Brain pericyte (primary cell): ENCODE measurements around the gene DRICH1.
"Not testable (repeated sequence)": the region's sequence is repeated elsewhere in the genome, so short reads cannot be mapped to it uniquely, and the experiment has no call there.

Experiments
- DNase-seq: peaks from one replicate; pipeline ENCODE4 v3.0.0-alpha.2; 2012; ENCODE audit warnings: low read depth, low spot score

The DRICH1 gene

DNA sequence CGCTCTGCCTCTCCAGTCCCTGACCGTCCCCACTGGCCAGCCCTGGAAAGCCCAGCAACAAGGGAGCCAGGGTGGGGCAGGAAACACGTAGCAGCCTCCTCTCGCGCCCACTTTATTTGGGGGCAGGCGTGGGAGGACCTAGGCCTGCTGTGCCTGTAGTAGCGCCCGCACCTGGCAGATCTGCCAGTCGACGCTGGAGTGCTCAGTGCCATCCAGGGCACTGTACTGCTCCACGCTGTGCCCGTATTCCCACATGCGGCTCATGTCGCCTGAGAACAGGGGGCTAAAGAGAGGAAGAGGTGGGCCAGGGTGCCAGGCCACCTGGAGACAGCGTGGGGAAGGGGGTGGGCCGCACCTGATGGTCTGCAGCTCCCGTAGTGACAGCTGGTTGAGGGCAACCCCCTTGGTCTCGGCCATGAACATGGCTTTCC, 17.0 kb upstream of the DRICH1 start:
- no peak for DNase-seq

DNA sequence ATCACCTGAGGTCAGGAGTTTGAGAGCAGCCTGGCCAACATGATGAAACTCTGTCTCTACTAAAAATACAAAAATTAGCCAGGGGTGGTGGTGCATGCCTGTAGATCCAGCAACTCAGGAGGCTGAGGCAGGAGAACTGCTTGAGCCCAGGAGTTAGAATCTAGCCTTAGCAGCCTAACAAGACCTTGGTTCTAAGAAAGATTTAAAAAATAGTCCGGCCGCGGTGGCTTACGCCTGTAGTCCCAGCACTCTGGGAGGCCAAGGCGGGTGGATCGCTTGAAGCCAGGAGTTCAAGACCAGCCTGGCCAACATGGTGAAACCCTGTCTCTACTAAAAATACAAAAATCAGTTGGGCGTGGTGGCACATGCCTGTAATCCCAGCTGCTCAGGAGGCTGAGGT, 14.4 kb upstream of the DRICH1 start:
- DNase-seq = not testable (repeated sequence)

DNA sequence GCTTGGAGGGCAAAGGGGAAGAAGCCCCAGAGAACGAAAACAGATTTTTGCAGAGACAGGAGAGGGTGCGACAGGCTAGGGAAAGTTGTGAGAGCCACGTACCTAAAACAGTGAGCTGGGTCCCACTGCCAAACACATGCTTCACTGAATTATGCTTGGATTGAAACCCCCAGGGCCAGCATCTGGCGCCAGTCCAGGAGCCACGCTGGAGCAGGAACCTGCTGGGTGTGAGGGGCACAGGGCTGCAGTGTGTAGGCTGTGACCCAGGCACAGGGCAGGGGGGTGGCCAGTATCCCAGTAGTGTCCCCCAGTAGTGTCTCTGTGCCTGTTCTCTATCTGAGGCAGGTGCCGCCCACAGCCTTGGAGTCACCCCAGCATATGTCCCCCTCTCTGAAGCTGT, 8.1 kb upstream of the DRICH1 start:
- not testable (repeated sequence) for DNase-seq

DNA sequence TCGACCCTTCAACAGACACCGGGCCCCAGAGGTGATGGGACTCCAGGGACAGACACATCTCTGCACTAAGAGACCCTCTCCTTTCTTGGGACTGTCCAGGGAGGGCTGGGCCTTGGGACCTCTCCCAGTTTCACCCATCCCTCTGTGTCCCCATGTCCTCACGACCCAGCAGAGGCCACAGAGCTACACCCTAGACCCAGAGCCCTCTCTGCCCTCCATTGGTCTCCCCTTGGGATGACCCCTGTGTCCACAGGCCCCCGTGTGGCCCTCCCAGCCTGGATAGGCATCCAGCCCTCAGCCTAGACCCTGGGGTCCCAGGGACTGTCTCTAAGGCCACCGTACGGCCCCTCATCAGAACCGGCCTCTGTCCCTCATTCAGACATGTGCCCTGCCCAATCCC, 7.5 kb upstream of the DRICH1 start:
- no peak for DNase-seq

DNA sequence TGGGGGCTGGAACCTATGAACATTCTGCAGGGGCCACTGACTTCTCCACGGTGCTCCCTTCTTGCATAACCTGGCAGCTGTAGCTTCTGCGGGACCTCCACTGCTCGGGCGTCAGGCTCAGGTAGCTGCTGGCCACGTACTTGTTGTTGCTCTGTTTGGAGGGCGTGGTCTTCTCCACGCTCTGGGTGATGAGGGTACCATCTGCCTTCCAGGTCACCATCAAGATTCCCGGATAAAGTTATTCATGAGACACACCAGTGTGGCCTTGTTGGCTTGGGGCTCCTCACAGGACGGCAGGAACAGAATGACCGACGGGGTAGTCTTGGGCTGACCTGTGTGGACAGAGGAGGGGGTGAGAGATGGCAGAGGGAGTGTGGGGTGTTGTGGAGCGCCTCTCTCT, 6.5 kb upstream of the DRICH1 start:
- no peak for DNase-seq

DNA sequence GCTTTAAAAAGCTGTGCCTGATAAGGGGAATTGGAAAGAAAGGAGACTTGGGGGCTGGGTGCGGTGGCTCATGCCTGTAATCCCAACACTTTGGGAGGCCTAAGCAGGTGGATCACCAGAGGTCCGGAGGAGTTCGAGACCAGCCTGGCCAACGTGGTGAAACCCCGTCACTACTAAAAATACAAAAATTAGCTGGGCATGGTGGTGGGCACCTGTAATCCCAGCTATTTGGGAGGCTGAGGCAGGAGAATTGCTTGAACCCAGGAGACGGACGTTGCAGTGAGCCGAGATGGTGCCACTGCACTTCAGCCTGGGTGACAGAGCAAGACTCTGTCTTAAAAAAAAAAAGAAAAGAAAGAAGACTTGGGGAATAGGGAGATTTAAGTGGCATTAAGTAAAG, 3.2 kb upstream of the DRICH1 start:
- not testable (repeated sequence) for DNase-seq

DNA sequence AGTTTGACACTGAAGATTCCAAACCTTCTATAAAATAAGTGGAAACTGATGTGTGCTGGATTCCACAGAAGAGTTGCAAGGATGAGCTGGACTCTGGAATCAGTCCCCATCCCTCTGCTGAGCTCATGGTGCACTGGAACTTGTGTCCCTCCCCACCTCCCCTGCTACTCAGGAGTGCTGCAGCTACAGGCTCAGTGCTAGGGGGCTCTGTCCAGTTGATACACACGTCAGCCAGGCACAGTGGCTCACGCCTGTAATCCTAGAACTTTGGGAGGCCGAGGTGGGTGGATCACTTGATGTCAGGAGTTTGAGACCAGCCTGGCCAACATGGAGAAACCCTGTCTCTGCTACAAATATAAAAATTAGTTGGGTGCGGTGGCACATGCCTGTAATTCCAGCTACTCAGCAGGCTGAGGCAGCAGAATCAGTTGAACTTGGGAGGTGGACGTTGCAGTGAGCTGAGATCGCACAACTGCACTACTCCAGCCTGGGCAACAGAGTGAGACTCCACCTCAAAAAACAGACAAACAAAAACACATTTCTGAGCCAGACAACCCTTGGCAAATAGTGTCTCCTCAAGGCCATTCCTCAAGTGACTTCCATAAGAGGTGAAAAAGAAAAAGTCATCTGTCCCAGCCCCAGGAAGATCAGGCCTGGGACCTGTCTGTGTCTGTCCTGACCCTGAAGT, 3.9 kb downstream of the DRICH1 start:
- DNase-seq = not testable (repeated sequence)

DNA sequence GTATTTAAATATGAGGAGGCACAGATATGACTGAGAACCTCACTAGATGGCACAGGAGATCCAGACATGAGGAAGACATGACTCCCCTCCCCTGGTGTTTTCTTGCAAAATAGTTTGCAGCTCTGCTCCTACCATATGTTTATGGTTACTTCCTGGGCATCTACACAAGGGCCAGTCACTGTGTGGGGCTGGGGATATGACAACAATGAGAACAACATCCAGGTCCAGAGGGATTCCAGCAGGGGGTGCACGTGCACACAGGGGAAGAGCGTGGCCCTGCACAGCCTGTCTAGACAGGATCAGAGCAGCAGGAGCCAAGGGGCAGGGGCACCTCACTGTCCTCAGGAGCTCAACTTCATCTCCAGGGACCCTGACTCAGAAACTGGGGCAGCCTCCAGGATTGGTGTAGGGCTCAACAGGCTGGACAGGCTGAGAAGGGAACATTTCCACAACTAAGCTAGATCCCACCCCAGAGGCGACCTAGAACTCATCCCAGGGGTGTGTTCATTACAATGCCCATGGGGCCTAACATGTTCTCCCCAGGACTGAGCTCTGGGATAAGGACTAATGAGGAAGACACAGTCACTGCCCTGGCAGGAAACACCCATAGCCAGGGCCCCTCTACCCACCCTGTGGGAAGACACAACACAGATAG, 4.6 kb downstream of the DRICH1 start:
- not testable (repeated sequence) for DNase-seq

DNA sequence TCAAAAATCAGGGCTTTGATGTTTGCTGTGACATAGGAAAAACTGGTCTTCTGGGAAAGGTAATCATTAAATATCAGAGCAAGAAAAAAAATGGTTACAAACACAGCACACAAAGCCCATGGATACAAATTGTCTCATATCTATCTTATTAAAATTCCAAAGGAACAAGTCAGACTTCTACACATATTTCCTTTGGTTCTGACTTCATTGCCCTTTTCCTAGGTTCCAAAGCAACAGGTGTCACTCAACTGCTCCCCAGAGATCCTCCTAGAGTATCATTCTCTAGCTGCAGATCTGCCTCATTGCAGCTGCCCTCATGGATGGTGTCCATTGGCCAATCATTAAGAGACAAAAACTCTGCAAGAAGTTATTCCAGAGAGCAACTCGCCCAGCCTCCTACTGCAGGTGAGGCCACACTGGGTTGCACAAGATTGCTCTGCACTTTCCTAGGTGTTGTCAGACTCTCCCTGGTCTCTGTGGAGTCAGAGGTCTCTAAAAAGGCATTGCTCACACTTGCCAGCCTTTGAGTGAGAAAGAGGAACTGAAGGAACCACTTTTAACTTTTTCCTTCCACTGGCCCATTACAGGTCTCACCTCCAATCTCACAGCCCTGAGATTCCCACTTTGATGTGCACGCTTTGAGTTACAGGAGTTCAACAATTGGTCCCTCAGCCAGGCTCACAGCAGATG, 5.7 kb downstream of the DRICH1 start:
- no peak for DNase-seq

DNA sequence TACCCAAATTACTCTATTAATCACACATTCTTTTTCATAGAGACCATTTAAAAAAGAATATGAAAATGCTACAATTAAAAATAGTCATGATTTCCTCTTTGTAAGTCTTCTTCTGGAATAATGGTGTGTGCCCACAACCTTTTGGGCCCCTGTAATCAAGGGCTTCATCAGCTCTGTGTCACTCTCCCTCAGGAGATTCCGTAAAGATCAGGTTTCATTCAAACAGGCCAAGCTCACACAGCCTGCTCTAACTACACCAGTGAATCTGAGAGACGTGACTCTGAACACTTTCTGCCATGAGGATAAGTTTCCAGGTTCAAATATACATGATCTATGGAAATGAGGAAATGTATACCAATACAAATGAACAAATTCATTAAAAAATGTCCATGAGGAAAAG, 9.5 kb downstream of the DRICH1 start:
- DNase-seq = no peak

DNA sequence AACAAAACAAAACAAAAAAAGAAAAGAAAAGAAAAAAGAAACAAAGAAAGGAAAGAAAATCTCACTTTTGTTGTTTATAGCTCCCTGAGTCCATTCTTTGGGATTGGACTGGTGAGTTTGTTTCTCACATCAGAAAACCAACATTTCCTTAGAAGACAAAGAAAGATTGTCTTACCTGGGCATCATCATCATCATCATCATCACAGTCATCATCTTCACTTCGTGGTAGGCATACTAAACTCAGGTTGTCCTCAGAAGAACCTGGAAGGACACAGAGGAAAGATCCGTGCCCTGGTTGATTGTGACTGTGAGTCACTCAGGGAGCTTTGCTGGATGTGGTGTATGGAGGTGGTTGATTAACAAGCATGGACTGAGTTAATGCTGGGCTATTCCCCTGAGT, 10.2 kb downstream of the DRICH1 start:
- DNase-seq = not testable (repeated sequence)

DNA sequence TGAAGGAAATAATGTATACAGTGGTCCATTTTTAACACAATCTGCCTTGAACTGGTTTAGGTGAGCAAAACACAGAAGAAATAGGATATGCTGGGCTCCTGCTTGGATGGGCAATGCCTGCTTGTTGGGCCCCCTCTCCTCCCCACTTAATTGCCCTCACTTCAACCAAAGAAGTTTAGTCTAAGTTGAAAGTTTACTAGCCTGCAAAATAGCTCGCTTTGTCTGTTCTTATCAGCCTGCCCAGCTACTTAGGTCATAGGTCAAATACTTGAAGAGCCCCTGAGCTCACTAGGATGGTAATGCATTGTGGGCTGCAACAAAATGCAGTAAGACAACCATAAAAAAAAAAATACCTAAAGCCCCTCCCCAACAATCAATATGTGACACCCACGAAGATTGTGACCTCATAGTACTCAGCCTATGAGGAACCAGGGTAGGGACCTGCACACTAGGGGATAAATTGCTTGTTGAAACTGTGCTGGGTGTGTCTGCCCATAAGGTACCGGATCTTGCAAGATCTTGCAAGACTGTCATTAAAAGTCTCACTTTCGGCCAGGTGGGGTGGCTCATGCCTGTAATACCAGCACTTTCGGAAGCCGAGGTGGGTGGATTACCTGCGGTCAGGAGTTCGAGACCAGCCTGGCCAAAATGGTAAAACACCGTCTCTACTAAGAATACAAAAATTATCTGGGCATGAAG, 10.9 kb downstream of the DRICH1 start:
- no peak for DNase-seq

DNA sequence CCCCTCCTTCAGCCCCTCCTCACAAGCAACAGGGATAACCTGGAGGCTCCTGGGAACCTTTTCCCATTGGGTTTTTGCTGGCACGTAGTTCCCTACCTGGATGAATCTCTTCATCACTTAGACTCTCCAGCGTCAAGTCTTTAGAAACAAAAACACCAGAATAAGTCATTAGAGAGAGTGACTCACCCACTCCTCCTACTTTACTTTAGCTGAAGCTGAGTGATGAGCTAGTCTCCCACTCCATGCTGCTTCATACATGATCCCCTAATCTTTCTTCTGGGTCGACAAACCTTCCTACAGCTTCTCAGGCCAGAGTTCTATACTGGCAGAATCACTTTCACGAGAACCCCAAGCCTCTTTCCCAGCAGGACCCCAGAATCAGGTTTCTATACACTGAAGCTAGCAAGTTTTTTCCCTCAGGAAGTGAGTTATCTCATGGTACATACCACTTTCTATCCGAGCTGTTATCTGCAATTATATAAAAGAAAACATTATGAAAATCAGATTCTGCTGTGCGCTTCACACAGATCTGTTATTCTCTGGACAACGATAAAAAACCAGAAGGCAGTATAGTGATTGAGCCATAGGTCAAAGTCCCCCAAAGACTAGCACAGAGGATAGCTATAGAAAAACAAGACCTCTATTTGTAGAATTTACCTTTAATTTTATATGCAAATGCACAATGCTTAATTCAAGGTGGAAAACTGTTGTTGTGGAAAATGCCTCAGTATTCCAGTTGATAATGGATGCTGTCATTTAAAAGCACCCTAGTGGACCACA, 18.7 kb downstream of the DRICH1 start:
- DNase-seq = no peak

DNA sequence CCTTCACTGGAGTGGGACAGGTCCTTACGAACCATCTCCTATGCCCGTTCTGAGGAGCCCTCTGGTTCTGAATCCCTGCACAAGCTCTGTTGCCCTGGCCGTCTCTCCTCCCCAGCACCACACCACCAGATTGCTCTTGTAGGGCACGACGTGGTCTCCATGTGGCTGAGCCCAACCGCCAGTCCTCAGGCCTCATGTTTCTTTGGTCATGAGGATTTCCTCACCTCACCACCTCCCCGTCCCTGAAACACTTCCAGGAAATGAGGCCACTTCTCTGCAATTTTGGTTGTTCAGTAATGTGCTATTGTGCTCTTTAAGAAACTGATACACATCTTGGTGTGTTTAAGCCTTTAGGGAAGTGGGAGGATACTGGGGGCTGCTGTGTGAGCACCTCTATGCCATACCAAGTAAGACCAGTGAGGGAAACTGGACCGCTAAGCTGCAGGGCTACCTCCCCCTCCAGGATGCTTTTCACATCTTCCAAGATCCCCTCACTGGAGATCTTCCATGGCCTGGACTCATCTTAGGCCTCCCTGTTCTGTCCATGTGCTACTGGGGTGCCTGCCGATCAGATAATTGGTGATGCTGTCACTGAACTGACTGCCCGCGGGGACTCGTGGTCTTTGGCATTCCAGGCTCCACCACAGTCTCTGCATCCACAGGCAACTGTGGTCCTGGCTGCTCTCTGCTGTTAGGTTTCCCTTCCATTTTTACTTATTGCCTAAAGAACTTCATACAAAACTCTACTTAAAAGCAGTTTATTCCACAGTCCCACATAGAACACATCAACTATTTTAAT, 21.9 kb downstream of the DRICH1 start:
- DNase-seq = no peak

DNA sequence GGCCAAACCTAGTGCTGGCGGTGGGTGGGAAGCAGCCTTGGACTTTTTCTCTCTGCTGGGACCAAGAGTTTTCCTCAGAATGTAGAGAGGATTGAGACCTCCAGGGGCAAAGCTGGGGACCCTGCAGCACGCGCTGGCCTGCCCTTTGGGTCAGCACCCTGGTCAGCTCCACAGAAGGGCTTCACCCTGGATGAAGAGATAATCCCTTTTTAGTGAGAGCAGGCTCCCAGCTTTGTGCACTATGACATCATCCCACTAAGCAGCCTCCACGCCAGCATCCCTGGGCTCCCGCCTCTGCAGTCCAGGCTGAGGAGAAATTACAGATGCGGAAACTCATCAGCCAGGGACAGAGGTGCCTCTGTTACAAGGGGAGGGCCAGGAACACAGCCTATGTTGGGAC, 23.5 kb downstream of the DRICH1 start:
- no peak for DNase-seq

DNA sequence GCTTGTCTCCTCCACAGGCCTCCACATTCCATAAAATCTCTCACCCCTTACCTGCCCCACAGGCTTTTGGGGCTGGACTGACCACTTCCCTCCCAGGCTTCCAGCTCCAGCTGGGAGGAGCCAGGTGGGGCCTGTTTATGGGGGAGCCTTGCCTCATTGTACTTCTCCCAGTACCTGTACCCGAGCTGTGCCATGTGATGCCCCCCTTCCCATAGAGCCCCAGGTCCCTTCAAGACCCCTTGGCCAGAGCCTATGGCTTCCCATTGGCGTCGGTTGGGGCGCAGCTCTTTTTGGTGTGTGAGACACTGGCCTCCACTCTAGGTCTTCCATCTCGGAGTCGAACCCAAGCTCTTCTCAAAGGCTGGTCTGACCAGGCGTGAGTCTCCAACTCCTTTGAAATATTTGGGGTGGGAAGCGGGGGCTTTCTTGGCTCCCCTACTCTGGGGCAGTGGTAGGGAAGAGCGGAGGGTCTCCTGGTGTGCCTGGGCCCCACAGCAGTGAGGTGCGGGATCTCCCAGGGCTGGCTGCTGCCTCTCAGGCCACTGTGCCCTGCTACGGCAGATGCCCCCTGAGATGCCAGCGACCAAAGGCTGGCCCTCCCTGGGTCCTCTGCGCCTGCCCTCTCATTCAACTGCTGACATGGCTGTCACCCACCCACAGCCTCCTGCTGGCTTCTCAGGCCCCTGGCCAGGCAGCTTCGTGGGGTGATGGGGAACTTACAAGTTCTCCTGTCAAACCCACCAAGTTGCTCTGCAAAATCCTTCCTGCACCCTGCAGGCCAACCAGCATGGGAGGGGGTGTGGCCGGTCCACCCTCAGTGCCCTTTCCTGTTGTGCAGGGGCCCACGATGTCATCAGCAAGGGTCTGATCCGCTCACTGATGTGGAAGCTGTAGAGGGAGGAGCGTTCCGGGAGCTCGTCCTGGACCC, 25.7 kb downstream of the DRICH1 start:
- DNase-seq = no peak

DNA sequence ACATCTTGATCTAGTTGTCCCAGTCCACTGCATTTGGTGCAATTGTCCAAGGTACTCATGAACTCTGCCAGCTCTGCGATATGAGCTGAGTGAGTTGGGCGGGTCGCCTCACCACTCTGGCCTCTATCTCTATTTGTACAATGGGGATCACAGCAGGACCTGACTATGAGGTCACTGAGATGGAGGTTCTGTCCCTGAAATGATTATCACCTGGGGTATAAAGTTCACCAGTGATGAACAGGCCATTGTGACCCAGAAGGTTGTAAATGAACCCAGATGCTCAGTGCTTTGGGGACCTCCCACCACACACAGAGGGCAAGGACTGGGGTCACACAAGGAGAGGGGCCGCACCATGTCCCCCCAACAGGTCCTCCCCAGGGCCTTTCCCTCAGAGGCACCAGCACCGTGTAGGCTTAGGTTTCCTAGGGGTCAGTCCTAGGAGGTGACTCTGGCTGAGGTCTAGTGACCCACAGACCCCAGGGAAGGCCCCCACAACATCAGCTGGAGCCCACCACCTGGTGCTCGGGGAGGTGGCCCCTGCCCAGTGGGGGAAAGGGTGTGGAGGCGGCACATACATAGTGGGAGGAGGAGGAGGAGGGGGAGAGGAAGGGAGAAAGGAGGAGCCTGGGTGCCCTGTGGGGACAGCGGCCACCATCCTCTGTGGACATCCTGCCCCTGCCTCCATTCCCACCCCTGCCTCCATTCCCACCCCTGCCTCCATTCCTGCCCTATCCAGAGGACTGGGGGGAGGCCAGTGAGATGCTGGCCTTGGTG, 27.0 kb downstream of the DRICH1 start:
- no peak for DNase-seq

DNA sequence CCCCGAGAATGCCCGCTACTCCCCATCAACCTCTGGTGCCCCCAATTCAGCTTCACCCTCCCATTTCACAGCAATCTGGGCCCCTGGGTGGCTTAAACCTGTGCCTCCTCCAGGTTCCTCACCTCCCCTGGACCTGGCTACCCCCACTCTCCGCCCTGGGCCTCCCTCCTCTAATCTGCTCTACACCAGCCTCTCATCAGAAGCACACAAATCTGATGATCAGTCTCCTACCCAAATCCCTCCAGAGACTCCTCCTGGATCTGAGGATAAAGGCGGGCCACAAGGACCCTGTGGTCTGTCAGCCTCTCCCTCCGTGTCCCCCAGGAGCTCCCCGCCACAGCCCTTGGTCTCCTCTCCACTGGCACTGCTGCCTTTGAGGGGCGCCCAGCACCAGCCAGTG, 28.9 kb downstream of the DRICH1 start:
- no peak for DNase-seq
